Measurements from ENCODE around the gene GGN. TPM values are rescaled to one million over a fixed set of nuclear protein-coding genes. Genes with fewer than 3 reads are reported as not detected.

Gene GGN
- total and polyA plus RNA-seq, 9 of the 15 experiments (the other 6 are each of a cell fraction or from before 2014, with no cell fraction given): 0.15 to 0.33 TPM; not detected in 7

DNA sequence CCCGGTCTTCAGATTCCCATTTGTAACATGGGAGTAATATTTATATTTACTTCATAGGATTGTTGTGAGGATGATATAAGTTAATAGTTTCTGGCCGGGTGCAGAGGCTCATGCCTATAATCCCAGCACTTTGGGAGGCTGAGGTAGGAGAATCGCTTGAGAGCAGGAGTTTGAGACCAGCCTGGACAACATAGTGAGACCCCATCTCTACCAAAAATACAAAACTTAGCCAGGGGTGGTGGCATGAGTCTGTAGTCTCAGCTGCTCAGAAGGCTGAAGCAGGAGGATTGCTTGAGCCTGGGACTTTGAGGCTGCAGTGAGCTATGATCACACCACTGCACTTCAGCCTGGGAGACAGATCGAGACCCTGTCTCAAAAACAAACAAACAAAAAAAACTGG lies 41.0 kb downstream of the GGN start:
- POLR2A ChIA-PET: interaction anchor here (0.7 to 1.7 kb wide), 2 partner anchors 9 kb away, joined by 3 to 6 read pairs; no protein-coding TSS in a partner anchor

DNA sequence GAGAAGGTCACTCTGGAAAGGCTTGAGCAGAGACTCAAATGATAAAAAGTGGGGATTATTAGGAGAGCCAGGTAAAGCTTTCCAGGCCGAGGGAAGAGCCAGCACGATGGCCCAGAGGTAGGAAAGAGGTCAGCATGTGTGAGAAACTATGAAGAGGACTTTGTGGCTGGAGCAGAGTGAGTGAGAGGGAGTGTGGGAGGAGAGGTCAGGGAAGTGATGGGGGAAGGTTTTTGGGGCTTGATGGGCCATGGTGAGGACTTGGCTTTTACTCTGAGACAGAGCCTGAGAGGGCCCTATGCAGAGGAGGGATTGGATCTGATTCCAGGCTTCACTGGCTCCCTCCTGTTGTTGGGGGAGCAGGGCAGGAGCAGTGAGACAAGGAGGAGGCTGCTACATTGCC lies 46.9 kb downstream of the GGN start:
- 32% methylated on average over 2 of the region's 2 CpGs for WGBS (ENCODE audit: insufficient coverage, low coverage, missing lambda C conversion rate)
- peaks cover 2% of the 10 kb centered on the region; the same call in 1 of the 3 replicates for H3K79me2 ChIP-seq (ENCODE audit: control insufficient read depth, insufficient read depth, low read length)
- no peak overlapping the region for H2AFZ ChIP-seq (ENCODE audit: low read depth, low read length)
- no peak overlapping the region for H3K4me3 ChIP-seq
- H3K9ac ChIP-seq (ENCODE audit: insufficient read depth in 1 of 2, low read depth in 2 of 2, low read length in 2 of 2): peak overlapping the region in 1 of 2 experiments; percentile 52; a peak in 1 of 4 replicates
- ATAC-seq (no peak), FAIRE-seq (no peak), DNase-seq (ENCODE audit: extremely low read depth in 1 of 4, low spot score in 3 of 4) (no peak)
- in situ Hi-C loops (cut with MboI) (loop anchor here (25.0 kb wide), 1 partner anchor 429 kb away; the partner anchor contains the start of genes SIPA1L3 and WDR87), intact Hi-C loops (cut with micrococcal nuclease) (no loop called here)
- ChIA-PET POLR2A (interaction anchor here (1.4 kb wide), 1 partner anchor 12 kb away, joined by 4 read pairs; no protein-coding TSS in a partner anchor), CTCF (ENCODE audit: low intra/inter-chr PET ratio) (no interaction called here)
- H3K27ac ChIP-seq (ENCODE audit: extremely low read depth, low read depth, low read length): no peak overlapping the region
- no peaks in the 10 kb centered on the region for H3K36me3 ChIP-seq (ENCODE audit: control insufficient read depth, insufficient read depth, low read length)
- H3K27me3 ChIP-seq (ENCODE audit: control insufficient read depth in 2 of 2, insufficient read depth in 2 of 2, low read length in 2 of 2): no peaks in the 10 kb centered on the region
- H3K9me1 ChIP-seq (ENCODE audit: control insufficient read depth, insufficient read depth, low read length): no peaks in the 10 kb centered on the region
- H3K9me3 ChIP-seq (replicated peaks; ENCODE audit: control insufficient read depth, insufficient read depth, low read depth, low read length): no peaks in the 10 kb centered on the region
- no TSS peak for BruUV-seq (replicated peaks)
- no peaks in the 10 kb centered on the region for H4K20me1 ChIP-seq (replicated peaks; ENCODE audit: control insufficient read depth, insufficient read depth, low read length)
- TF ChIP-seq ZNF316 (IDR thresholded peaks at IDR 0.05) (no peak), TAF15 (IDR thresholded peaks at IDR 0.05; ENCODE audit: low read depth, low read length) (no peak), SNIP1 (IDR thresholded peaks at IDR 0.05; ENCODE audit: low read depth) (no peak)
- TF ChIP-seq, protein P1, sequence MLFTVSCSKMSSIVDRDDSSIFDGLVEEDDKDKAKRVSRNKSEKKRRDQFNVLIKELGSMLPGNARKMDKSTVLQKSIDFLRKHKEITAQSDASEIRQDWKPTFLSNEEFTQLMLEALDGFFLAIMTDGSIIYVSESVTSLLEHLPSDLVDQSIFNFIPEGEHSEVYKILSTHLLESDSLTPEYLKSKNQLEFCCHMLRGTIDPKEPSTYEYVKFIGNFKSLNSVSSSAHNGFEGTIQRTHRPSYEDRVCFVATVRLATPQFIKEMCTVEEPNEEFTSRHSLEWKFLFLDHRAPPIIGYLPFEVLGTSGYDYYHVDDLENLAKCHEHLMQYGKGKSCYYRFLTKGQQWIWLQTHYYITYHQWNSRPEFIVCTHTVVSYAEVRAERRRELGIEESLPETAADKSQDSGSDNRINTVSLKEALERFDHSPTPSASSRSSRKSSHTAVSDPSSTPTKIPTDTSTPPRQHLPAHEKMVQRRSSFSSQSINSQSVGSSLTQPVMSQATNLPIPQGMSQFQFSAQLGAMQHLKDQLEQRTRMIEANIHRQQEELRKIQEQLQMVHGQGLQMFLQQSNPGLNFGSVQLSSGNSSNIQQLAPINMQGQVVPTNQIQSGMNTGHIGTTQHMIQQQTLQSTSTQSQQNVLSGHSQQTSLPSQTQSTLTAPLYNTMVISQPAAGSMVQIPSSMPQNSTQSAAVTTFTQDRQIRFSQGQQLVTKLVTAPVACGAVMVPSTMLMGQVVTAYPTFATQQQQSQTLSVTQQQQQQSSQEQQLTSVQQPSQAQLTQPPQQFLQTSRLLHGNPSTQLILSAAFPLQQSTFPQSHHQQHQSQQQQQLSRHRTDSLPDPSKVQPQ (CRISPR knock-in tag; IDR thresholded peaks at IDR 0.05; ENCODE audit: borderline replicate concordance): no peak
- peaks cover 13 to 34% of the 10 kb centered on the region in 2 experiments; a peak in 4 of 5 replicates for H3K4me1 ChIP-seq (replicated peaks in 1 of 2; ENCODE audit: control insufficient read depth in 2 of 2, insufficient read depth in 2 of 2, low read length in 2 of 2)
- H3K4me2 ChIP-seq (ENCODE audit: insufficient read depth, low read length): no peak overlapping the region

More for the DNA sequence above, 41.0 kb downstream of the GGN start:
- Histone ChIP-seq H3K27ac (ENCODE audit: extremely low read depth, low read depth, low read length) (no peak overlapping the region), H4K20me1 (replicated peaks; ENCODE audit: control insufficient read depth, insufficient read depth, low read length) (no peaks in the 10 kb centered on the region), H3K9ac (ENCODE audit: insufficient read depth in 1 of 2, low read depth in 2 of 2, low read length in 2 of 2) (no peak overlapping the region), H3K36me3 (ENCODE audit: control insufficient read depth, insufficient read depth, low read length) (no peaks in the 10 kb centered on the region), H3K9me1 (ENCODE audit: control insufficient read depth, insufficient read depth, low read length) (no peaks in the 10 kb centered on the region), H2AFZ (ENCODE audit: low read depth, low read length) (no peak overlapping the region), H3K4me2 (ENCODE audit: insufficient read depth, low read length) (no peak overlapping the region), H3K4me1 (replicated peaks in 1 of 2; ENCODE audit: control insufficient read depth in 2 of 2, insufficient read depth in 2 of 2, low read length in 2 of 2) (peaks cover 0 to 5% of the 10 kb centered on the region in 2 experiments; a peak in 2 of 5 replicates), H3K27me3 (ENCODE audit: control insufficient read depth in 2 of 2, insufficient read depth in 2 of 2, low read length in 2 of 2) (no peaks in the 10 kb centered on the region), H3K9me3 (replicated peaks; ENCODE audit: control insufficient read depth, insufficient read depth, low read depth, low read length) (no peaks in the 10 kb centered on the region), H3K4me3 (no peak overlapping the region), H3K79me2 (ENCODE audit: control insufficient read depth, insufficient read depth, low read length) (no peaks in the 10 kb centered on the region)
- TF ChIP-seq SAFB2 (IDR thresholded peaks at IDR 0.05; ENCODE audit: borderline replicate concordance, low read depth, low read length, severe bottlenecking) (no peak), MEF2A (IDR thresholded peaks at IDR 0.05; ENCODE audit: control insufficient read depth, low read depth, low read length) (no peak), ZNF121 (CRISPR knock-in tag; conservative IDR thresholded peaks at IDR 0.05) (peak; percentile 37; the same call in 1 of the 2 replicates), JUNB (CRISPR knock-in tag; conservative IDR thresholded peaks at IDR 0.05) (no peak)
- in situ Hi-C loops (cut with MboI): loop anchor here (25.0 kb wide), 1 partner anchor 435 kb away; the partner anchor contains the start of genes SIPA1L3 and WDR87
- WGBS (ENCODE audit: insufficient coverage, low coverage, missing lambda C conversion rate): 42% methylated on average over 4 of the region's 4 CpGs
- no peak for DNase-seq (ENCODE audit: extremely low read depth in 1 of 4, low spot score in 3 of 4)
- no peak for FAIRE-seq
- CTCF ChIA-PET (ENCODE audit: low intra/inter-chr PET ratio): no interaction called here
- intact Hi-C loops (cut with micrococcal nuclease): no loop called here
- BruUV-seq (replicated peaks): no TSS peak
- no peak for ATAC-seq

Data from K562 (cell line).